WTC11 (cell line): ENCODE data around the gene NUDT12. TPM values are rescaled to one million over a fixed set of nuclear protein-coding genes. Genes with fewer than 3 reads are reported as not detected.
A peak's percentile ranks its signal among the peaks of the same experiment; 100 is the strongest.

ENCODE experiments used
- ATAC-seq: fragments of 200-7000 bp; cut with Tn5 transposase; 2 replicates; pipeline ENCODE4 v1.10.0; 2021; ENCODE audit warnings: mild to moderate bottlenecking, moderate library complexity
- Bru-seq: library from RNA; stranded (reverse); fragments of 400-500 nt; gene quantifications from one replicate; lab custom pipeline; 2021; lab: Mats Ljungman, UMichigan
- CTCF ChIA-PET: fragments of 300-600 bp; sonication (Branson Sonifier 250); formaldehyde crosslinking; loops from one replicate; lab custom pipeline; 2021; ENCODE audit warnings: antibody characterized with exemption; lab: Charles Lee
- POLR2A ChIA-PET: fragments of 350-600 bp; sonication (Branson Sonifier 250); formaldehyde crosslinking; loops from one replicate; lab custom pipeline; 2021; ENCODE audit warnings: antibody characterized with exemption; lab: Charles Lee
- DNase-seq: peaks from one replicate; pipeline ENCODE4 v3.0.0; 2021; ENCODE audit warnings: low spot score
- H3K27ac Mint-ChIP-seq: 2 replicates; pipeline ENCODE4 v1.8.0; 2021; ENCODE audit warnings: mixed read lengths
- H3K27me3 Mint-ChIP-seq: 2 replicates; pipeline ENCODE4 v1.8.0; 2021; ENCODE audit warnings: low read depth, mild to moderate bottlenecking, moderate library complexity, mixed read lengths
- H3K36me3 Mint-ChIP-seq: 2 replicates; pipeline ENCODE4 v1.8.0; 2021; ENCODE audit warnings: mixed read lengths
- H3K4me1 Mint-ChIP-seq: 2 replicates; pipeline ENCODE4 v1.8.0; 2022; ENCODE audit warnings: mixed read lengths
- H3K4me3 Mint-ChIP-seq: 2 replicates; pipeline ENCODE4 v1.8.0; 2021; ENCODE audit warnings: mild to moderate bottlenecking, moderate library complexity, mixed read lengths
- H3K9me3 Mint-ChIP-seq: 2 replicates; pipeline ENCODE4 v1.8.0; 2021; ENCODE audit warnings: mixed read lengths
- ATF6 ChIP-seq: sonication (generic); formaldehyde crosslinking; IDR thresholded peaks from 2 replicates; pipeline ENCODE4 v1.8.1; 2023; ENCODE audit warnings: mild to moderate bottlenecking, missing genetic modification reagents
- EMX1 ChIP-seq: fragments of 250-450 bp; sonication (Bioruptor Pico); IDR thresholded peaks from 2 replicates; pipeline ENCODE4 v1.8.0; 2021; ENCODE audit warnings: mild to moderate bottlenecking
- FOXP1 ChIP-seq: sonication (generic); formaldehyde crosslinking; IDR thresholded peaks from 2 replicates; pipeline ENCODE4 v1.8.0; 2022; ENCODE audit warnings: missing genetic modification reagents, mild to moderate bottlenecking, moderate library complexity, borderline replicate concordance
- JAZF1 ChIP-seq: fragments of 250-450 bp; sonication (Bioruptor Pico); IDR thresholded peaks from 2 replicates; pipeline ENCODE4 v1.9.0; 2021; ENCODE audit warnings: moderate library complexity, mild to moderate bottlenecking, inconsistent platforms
- MYBL2 ChIP-seq: sonication (generic); formaldehyde crosslinking; IDR thresholded peaks from 2 replicates; pipeline ENCODE4 v1.8.1; 2023; ENCODE audit warnings: mild to moderate bottlenecking, moderate library complexity, missing genetic modification reagents
- SMAD3 ChIP-seq: sonication (generic); formaldehyde crosslinking; IDR thresholded peaks from 2 replicates; pipeline ENCODE4 v1.8.0; 2022; ENCODE audit warnings: missing genetic modification reagents, mild to moderate bottlenecking, borderline replicate concordance
- SP1 ChIP-seq: sonication (generic); formaldehyde crosslinking; conservative IDR thresholded peaks from 2 replicates; pipeline ENCODE4 v1.8.1; 2022; ENCODE audit warnings: missing genetic modification reagents
- TEAD4 ChIP-seq: sonication (generic); formaldehyde crosslinking; IDR thresholded peaks from 2 replicates; pipeline ENCODE4 v1.8.0; 2022; ENCODE audit warnings: mild to moderate bottlenecking, missing genetic modification reagents
- ZBTB21 ChIP-seq: sonication (generic); formaldehyde crosslinking; IDR thresholded peaks from 2 replicates; pipeline ENCODE4 v1.8.1; 2023; ENCODE audit warnings: mild to moderate bottlenecking, missing genetic modification reagents, borderline replicate concordance
- ZMAT4 ChIP-seq: fragments of 250-450 bp; sonication (Bioruptor Pico); IDR thresholded peaks from 2 replicates; pipeline ENCODE4 v1.9.0; 2021; ENCODE audit warnings: mild to moderate bottlenecking
- ZNF671 ChIP-seq: fragments of 250-450 bp; sonication (Bioruptor Pico); IDR thresholded peaks from 2 replicates; pipeline ENCODE4 v1.8.0; 2021; ENCODE audit warnings: mild to moderate bottlenecking
- long read RNA-seq, 3 experiments: library from RNA in 1 of 3; library from capped mRNA in 1 of 3; library from polyadenylated mRNA in 1 of 3; unstranded in 2 of 3; stranded (forward) in 1 of 3; transcript quantifications; one replicate each; pipeline ENCODE4 v2.0.0, GENCODE V29; 2021
- total RNA-seq: library from RNA; stranded (reverse); gene quantifications from 3 replicates; pipeline ENCODE4 v1.2.3, GENCODE V29; 2021
- TF ChIP-seq, protein P1 (sequence below): sonication (generic); formaldehyde crosslinking; IDR thresholded peaks from 2 replicates; pipeline ENCODE4 v1.8.1; 2023; ENCODE audit warnings: mild to moderate bottlenecking, missing genetic modification reagents, borderline replicate concordance
- TF ChIP-seq, protein P2 (sequence below): sonication (generic); formaldehyde crosslinking; IDR thresholded peaks from 2 replicates; pipeline ENCODE4 v1.8.0; 2023; ENCODE audit warnings: missing genetic modification reagents, mild to moderate bottlenecking, borderline replicate concordance
- TF ChIP-seq, protein P3 (sequence below): sonication (generic); formaldehyde crosslinking; IDR thresholded peaks from 2 replicates; pipeline ENCODE4 v1.8.1; 2022; ENCODE audit warnings: mild to moderate bottlenecking, missing genetic modification reagents, moderate library complexity, borderline replicate concordance

NUDT12 gene
- total RNA-seq = 14.9 to 16.0 TPM (median 15.3 TPM) in 3 replicates
- Bru-seq, nascent RNA = percentile 84 among the genes with signal in this experiment
- long read RNA-seq, experiment 1, transcript NUDT12-201 (7 exons, 3,492 nt) = major isoform, 29 of 57 reads
- long read RNA-seq, experiment 1, transcript NUDT12-202 (7 exons, 1,781 nt) = minor isoform, 5 of 57 reads
- long read RNA-seq, experiment 1, partial matches to known transcripts = 6 of 57 reads
- long read RNA-seq, experiment 1, other reads (novel, unspliced or antisense) = 17 of 57 reads
- long read RNA-seq, experiment 2, transcript NUDT12-201 (7 exons, 3,492 nt) = major isoform, 5 of 18 reads
- long read RNA-seq, experiment 2, partial matches to known transcripts = 5 of 18 reads
- long read RNA-seq, experiment 2, other reads (novel, unspliced or antisense) = 8 of 18 reads
- long read RNA-seq, experiment 3, transcript NUDT12-201 (7 exons, 3,492 nt) = major isoform, 20 of 26 reads
- long read RNA-seq, experiment 3, partial matches to known transcripts = 1 of 26 reads
- long read RNA-seq, experiment 3, other reads (novel, unspliced or antisense) = 5 of 26 reads

GRCh38 chr5:103562453-103563157, at the start of gene NUDT12:
Gene NUDT12 (minus strand): TSS chr5:103562789. CDS start chr5:103560248, 2,541 bp downstream.
- H3K4me1 Mint-ChIP-seq = peaks cover 30% of the 10 kb centered on the region
- CTCF ChIA-PET = interaction anchor here (1.0 to 1.3 kb wide), 2 partner anchors 20 to 43 kb away, joined by 4 to 5 read pairs; no protein-coding TSS in a partner anchor
- POLR2A ChIA-PET = interaction anchor here (0.6 kb wide), 1 partner anchor 243 kb away, joined by 4 read pairs; no protein-coding TSS in a partner anchor

DNA sequence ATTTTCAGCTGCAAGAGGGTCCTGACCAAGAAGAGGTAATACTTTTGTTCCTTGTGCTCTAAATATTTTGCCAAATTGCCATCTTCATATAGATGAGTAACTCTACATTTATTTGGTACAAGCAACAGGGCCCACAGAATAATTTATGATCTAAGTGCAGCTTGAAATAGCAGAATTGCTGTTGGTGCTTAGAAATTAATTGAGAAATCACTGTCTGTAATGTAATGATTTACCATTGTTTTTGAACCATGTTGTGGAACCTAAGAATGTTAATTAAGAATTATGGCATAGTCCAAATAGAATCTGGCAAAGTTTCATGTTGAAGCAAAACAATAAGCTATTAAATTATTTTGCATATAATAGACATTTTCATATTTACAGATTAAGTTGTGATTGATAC, 44.8 kb upstream of the NUDT12 start:
- no peak overlapping the region for H3K4me3 Mint-ChIP-seq
- H3K27ac Mint-ChIP-seq = no peak overlapping the region
- ChIA-PET CTCF (interaction anchor here (1.4 to 1.6 kb wide), 2 partner anchors 25 to 41 kb away, joined by 4 to 5 read pairs; no protein-coding TSS in a partner anchor), POLR2A (no interaction called here)
- H3K9me3 Mint-ChIP-seq = peaks cover 3% of the 10 kb centered on the region; the same call in 1 of the 2 replicates
- no peaks in the 10 kb centered on the region for H3K27me3 Mint-ChIP-seq
- DNase-seq = no peak
- H3K4me1 Mint-ChIP-seq = peaks cover 4% of the 10 kb centered on the region
- H3K36me3 Mint-ChIP-seq = no peaks in the 10 kb centered on the region
- no peak for TF ChIP-seq JAZF1 (CRISPR knock-in tag)
- no peak for TF ChIP-seq TEAD4 (CRISPR knock-in tag)
- no peak for TF ChIP-seq EMX1 (CRISPR knock-in tag)
- TF ChIP-seq, protein P1, sequence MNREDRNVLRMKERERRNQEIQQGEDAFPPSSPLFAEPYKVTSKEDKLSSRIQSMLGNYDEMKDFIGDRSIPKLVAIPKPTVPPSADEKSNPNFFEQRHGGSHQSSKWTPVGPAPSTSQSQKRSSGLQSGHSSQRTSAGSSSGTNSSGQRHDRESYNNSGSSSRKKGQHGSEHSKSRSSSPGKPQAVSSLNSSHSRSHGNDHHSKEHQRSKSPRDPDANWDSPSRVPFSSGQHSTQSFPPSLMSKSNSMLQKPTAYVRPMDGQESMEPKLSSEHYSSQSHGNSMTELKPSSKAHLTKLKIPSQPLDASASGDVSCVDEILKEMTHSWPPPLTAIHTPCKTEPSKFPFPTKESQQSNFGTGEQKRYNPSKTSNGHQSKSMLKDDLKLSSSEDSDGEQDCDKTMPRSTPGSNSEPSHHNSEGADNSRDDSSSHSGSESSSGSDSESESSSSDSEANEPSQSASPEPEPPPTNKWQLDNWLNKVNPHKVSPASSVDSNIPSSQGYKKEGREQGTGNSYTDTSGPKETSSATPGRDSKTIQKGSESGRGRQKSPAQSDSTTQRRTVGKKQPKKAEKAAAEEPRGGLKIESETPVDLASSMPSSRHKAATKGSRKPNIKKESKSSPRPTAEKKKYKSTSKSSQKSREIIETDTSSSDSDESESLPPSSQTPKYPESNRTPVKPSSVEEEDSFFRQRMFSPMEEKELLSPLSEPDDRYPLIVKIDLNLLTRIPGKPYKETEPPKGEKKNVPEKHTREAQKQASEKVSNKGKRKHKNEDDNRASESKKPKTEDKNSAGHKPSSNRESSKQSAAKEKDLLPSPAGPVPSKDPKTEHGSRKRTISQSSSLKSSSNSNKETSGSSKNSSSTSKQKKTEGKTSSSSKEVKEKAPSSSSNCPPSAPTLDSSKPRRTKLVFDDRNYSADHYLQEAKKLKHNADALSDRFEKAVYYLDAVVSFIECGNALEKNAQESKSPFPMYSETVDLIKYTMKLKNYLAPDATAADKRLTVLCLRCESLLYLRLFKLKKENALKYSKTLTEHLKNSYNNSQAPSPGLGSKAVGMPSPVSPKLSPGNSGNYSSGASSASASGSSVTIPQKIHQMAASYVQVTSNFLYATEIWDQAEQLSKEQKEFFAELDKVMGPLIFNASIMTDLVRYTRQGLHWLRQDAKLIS = no peak
- TF ChIP-seq ZNF671 = no peak
- no peak for TF ChIP-seq ZMAT4 (CRISPR knock-in tag)
- TF ChIP-seq ATF6 (CRISPR knock-in tag) = no peak
- TF ChIP-seq, all 79 proteins: peak for 0
- ATAC-seq = no peak

More at GRCh38 chr5:103562453-103563157, at the start of gene NUDT12:
- ATAC-seq (peak; percentile 87), DNase-seq (peak; percentile 63)
- no peaks in the 10 kb centered on the region for H3K36me3 Mint-ChIP-seq
- 0 out of 2 replicates have a peak, but pooled peaks have one; percentile 62 for TF ChIP-seq ZBTB21 (CRISPR knock-in tag)
- TF ChIP-seq, protein P2, sequence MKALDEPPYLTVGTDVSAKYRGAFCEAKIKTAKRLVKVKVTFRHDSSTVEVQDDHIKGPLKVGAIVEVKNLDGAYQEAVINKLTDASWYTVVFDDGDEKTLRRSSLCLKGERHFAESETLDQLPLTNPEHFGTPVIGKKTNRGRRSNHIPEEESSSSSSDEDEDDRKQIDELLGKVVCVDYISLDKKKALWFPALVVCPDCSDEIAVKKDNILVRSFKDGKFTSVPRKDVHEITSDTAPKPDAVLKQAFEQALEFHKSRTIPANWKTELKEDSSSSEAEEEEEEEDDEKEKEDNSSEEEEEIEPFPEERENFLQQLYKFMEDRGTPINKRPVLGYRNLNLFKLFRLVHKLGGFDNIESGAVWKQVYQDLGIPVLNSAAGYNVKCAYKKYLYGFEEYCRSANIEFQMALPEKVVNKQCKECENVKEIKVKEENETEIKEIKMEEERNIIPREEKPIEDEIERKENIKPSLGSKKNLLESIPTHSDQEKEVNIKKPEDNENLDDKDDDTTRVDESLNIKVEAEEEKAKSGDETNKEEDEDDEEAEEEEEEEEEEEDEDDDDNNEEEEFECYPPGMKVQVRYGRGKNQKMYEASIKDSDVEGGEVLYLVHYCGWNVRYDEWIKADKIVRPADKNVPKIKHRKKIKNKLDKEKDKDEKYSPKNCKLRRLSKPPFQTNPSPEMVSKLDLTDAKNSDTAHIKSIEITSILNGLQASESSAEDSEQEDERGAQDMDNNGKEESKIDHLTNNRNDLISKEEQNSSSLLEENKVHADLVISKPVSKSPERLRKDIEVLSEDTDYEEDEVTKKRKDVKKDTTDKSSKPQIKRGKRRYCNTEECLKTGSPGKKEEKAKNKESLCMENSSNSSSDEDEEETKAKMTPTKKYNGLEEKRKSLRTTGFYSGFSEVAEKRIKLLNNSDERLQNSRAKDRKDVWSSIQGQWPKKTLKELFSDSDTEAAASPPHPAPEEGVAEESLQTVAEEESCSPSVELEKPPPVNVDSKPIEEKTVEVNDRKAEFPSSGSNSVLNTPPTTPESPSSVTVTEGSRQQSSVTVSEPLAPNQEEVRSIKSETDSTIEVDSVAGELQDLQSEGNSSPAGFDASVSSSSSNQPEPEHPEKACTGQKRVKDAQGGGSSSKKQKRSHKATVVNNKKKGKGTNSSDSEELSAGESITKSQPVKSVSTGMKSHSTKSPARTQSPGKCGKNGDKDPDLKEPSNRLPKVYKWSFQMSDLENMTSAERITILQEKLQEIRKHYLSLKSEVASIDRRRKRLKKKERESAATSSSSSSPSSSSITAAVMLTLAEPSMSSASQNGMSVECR (CRISPR knock-in tag) = no peak
- TF ChIP-seq SMAD3 = 0 out of 2 replicates have a peak, but pooled peaks have one; percentile 72
- TF ChIP-seq FOXP1 (CRISPR knock-in tag) = 0 out of 2 replicates have a peak, but pooled peaks have one; percentile 73
- TF ChIP-seq SP1 = peak; percentile 51; the same call in 1 of the 2 replicates
- peak; percentile 58; the same call in 1 of the 2 replicates for TF ChIP-seq MYBL2 (CRISPR knock-in tag)
- TF ChIP-seq, protein P3, sequence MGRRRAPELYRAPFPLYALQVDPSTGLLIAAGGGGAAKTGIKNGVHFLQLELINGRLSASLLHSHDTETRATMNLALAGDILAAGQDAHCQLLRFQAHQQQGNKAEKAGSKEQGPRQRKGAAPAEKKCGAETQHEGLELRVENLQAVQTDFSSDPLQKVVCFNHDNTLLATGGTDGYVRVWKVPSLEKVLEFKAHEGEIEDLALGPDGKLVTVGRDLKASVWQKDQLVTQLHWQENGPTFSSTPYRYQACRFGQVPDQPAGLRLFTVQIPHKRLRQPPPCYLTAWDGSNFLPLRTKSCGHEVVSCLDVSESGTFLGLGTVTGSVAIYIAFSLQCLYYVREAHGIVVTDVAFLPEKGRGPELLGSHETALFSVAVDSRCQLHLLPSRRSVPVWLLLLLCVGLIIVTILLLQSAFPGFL (CRISPR knock-in tag) = no peak
- peak within 1 kb of the TSS; percentile 95 for H3K27ac Mint-ChIP-seq
- H3K4me3 Mint-ChIP-seq = peak within 1 kb of the TSS; percentile 88
- no peaks in the 10 kb centered on the region for H3K27me3 Mint-ChIP-seq
- H3K9me3 Mint-ChIP-seq = peaks cover 4% of the 10 kb centered on the region
